ENCODE data around the gene SLC22A12. TPM values are rescaled to one million over a fixed set of nuclear protein-coding genes. Genes with fewer than 3 reads are reported as not detected.

SLC22A12 gene
- total and polyA plus RNA-seq, 2 experiments from 2014 or later, result not detected

GRCh38 chr11:64613648-64614047 is 22.6 kb downstream of the SLC22A12 start:
- H3F3A ChIP-seq (replicated peaks; ENCODE audit: low read depth), result no peaks in the 10 kb centered on the region
- H3K36me3 Mint-ChIP-seq (ENCODE audit: low read depth), result no peaks in the 10 kb centered on the region
- no peak overlapping the region for H3K27ac Mint-ChIP-seq

More at GRCh38 chr11:64613648-64614047, 22.6 kb downstream of the SLC22A12 start:
- no peaks in the 10 kb centered on the region for H3K27me3 ChIP-seq (ENCODE audit: insufficient read depth)
- Mint-ChIP-seq H3K4me1 (peaks cover 2% of the 10 kb centered on the region; the same call in 2 of the 3 replicates), H3K9me3 (no peaks in the 10 kb centered on the region), H3K27me3 (ENCODE audit: insufficient read depth, low read depth, poor library complexity) (peaks cover 6% of the 10 kb centered on the region), H3K4me3 (no peak overlapping the region)
- no peak overlapping the region for H3K4me2 ChIP-seq
- H3K79me2 ChIP-seq (replicated peaks; ENCODE audit: insufficient read depth), result no peaks in the 10 kb centered on the region
- no peaks in the 10 kb centered on the region for H3K9me2 ChIP-seq (ENCODE audit: insufficient read depth)
- TF ChIP-seq NANOG (IDR thresholded peaks at IDR 0.05; ENCODE audit: borderline replicate concordance) (no peak), CREB1 (CRISPR knock-in tag; IDR thresholded peaks at IDR 0.05; ENCODE audit: low read depth) (no peak), REST (IDR thresholded peaks at IDR 0.05; ENCODE audit: unreplicated experiment) (no peak), EZH2phosphoT487 (IDR thresholded peaks at IDR 0.05; ENCODE audit: unreplicated experiment) (no peak), STAT1 (IDR thresholded peaks at IDR 0.05; ENCODE audit: unreplicated experiment) (no peak), POLR2AphosphoS5 (IDR thresholded peaks at IDR 0.05; ENCODE audit: low read depth) (no peak), ETS1 (IDR thresholded peaks at IDR 0.05) (no peak), ZNF114 (CRISPR knock-in tag; IDR thresholded peaks at IDR 0.05) (no peak), JUNB (IDR thresholded peaks at IDR 0.05; ENCODE audit: unreplicated experiment) (no peak), ZNF331 (CRISPR knock-in tag; IDR thresholded peaks at IDR 0.05; ENCODE audit: low read depth) (no peak), EZH2 (IDR thresholded peaks at IDR 0.05; ENCODE audit: low read depth, unreplicated experiment) (no peak), CTCF (conservative IDR thresholded peaks at IDR 0.05; ENCODE audit: low read depth in 2 of 2) (no peak)
- TF ChIP-seq, protein P1, sequence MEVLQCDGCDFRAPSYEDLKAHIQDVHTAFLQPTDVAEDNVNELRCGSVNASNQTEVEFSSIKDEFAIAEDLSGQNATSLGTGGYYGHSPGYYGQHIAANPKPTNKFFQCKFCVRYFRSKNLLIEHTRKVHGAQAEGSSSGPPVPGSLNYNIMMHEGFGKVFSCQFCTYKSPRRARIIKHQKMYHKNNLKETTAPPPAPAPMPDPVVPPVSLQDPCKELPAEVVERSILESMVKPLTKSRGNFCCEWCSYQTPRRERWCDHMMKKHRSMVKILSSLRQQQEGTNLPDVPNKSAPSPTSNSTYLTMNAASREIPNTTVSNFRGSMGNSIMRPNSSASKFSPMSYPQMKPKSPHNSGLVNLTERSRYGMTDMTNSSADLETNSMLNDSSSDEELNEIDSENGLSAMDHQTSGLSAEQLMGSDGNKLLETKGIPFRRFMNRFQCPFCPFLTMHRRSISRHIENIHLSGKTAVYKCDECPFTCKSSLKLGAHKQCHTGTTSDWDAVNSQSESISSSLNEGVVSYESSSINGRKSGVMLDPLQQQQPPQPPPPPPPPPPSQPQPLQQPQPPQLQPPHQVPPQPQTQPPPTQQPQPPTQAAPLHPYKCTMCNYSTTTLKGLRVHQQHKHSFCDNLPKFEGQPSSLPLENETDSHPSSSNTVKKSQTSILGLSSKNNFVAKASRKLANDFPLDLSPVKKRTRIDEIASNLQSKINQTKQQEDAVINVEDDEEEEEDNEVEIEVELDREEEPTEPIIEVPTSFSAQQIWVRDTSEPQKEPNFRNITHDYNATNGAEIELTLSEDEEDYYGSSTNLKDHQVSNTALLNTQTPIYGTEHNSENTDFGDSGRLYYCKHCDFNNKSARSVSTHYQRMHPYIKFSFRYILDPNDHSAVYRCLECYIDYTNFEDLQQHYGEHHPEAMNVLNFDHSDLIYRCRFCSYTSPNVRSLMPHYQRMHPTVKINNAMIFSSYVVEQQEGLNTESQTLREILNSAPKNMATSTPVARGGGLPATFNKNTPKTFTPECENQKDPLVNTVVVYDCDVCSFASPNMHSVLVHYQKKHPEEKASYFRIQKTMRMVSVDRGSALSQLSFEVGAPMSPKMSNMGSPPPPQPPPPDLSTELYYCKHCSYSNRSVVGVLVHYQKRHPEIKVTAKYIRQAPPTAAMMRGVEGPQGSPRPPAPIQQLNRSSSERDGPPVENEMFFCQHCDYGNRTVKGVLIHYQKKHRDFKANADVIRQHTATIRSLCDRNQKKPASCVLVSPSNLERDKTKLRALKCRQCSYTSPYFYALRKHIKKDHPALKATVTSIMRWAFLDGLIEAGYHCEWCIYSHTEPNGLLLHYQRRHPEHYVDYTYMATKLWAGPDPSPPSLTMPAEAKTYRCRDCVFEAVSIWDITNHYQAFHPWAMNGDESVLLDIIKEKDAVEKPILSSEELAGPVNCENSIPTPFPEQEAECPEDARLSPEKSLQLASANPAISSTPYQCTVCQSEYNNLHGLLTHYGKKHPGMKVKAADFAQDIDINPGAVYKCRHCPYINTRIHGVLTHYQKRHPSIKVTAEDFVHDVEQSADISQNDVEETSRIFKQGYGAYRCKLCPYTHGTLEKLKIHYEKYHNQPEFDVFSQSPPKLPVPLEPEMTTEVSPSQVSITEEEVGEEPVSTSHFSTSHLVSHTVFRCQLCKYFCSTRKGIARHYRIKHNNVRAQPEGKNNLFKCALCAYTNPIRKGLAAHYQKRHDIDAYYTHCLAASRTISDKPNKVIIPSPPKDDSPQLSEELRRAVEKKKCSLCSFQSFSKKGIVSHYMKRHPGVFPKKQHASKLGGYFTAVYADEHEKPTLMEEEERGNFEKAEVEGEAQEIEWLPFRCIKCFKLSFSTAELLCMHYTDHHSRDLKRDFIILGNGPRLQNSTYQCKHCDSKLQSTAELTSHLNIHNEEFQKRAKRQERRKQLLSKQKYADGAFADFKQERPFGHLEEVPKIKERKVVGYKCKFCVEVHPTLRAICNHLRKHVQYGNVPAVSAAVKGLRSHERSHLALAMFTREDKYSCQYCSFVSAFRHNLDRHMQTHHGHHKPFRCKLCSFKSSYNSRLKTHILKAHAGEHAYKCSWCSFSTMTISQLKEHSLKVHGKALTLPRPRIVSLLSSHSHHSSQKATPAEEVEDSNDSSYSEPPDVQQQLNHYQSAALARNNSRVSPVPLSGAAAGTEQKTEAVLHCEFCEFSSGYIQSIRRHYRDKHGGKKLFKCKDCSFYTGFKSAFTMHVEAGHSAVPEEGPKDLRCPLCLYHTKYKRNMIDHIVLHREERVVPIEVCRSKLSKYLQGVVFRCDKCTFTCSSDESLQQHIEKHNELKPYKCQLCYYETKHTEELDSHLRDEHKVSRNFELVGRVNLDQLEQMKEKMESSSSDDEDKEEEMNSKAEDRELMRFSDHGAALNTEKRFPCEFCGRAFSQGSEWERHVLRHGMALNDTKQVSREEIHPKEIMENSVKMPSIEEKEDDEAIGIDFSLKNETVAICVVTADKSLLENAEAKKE (CRISPR knock-in tag; IDR thresholded peaks at IDR 0.05), result no peak
- no peak for ATAC-seq
- DNase-seq (ENCODE audit: low spot score), result no peak
- H3K27ac ChIP-seq (ENCODE audit: low read depth), result no peak overlapping the region
- no peak overlapping the region for H2AFZ ChIP-seq
- no peak overlapping the region for H3K4me3 ChIP-seq
- no peaks in the 10 kb centered on the region for H3K36me3 ChIP-seq (ENCODE audit: insufficient read depth)
- H3K4me1 ChIP-seq (ENCODE audit: insufficient read depth), result 0 out of 2 replicates have a peak, but pooled peaks cover 1% of the 10 kb centered on the region
- no peaks in the 10 kb centered on the region for H4K20me1 ChIP-seq (replicated peaks; ENCODE audit: insufficient read depth)
